ENCODE results near the gene CEACAM16. TPM values are rescaled to one million over a fixed set of nuclear protein-coding genes. Genes with fewer than 3 reads are reported as not detected.
"Not testable (repeated sequence)": the region's sequence is repeated elsewhere in the genome, so short reads cannot be mapped to it uniquely, and the experiment has no call there.

The CEACAM16 gene
- total RNA-seq, 2 donors from 2014 or later: 0.45 TPM; not detected in 1

DNA sequence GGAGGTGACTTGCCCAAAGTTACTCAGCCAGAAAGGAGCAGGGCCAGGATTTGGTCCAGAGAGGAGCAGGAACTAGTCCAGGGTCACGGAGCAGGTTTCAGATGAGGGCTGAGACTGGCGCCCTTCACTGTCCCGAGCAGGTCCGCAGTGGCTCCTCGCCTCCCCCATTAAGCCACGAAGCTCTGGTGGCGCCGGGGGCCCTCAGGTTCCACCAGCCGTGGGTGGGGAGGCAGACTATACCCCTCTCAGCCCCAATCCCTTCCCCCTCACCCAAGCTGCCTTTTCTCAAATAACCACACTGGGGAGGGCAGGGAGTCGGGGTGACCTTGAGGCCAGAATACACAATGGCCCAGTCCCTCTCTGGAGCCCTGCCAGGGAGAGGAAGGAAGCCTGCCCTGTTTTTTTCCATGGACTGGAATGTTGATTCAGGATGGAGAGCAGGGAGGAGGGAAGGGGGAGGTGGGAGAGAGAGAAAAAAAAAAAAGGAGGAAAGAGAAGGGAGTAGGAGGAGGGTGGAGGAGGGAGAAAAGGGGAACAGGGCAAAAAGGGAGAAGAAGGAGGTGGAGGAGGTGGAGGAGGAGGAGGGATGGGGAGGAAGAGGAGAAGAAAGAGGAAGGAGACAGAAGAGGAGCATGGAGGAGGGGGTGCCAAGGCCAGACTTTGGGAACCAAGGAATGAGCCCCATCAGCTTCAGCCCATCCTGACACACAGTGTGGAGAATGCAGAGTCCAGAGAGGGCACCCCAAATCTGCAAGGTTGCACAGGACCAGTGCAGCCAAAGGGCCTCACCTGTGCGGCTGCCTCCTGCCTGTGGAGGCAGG lies 19.7 kb downstream of the CEACAM16 start:
- DNase-seq (peak; percentile 83 to 84), ATAC-seq (peak; percentile 86)
- intact Hi-C loops (cut with DNase I, micrococcal nuclease): loop anchor here in 1 of 2 donors (10.0 kb wide), 1 partner anchor 126 kb away; the partner anchor contains the start of gene NECTIN2

DNA sequence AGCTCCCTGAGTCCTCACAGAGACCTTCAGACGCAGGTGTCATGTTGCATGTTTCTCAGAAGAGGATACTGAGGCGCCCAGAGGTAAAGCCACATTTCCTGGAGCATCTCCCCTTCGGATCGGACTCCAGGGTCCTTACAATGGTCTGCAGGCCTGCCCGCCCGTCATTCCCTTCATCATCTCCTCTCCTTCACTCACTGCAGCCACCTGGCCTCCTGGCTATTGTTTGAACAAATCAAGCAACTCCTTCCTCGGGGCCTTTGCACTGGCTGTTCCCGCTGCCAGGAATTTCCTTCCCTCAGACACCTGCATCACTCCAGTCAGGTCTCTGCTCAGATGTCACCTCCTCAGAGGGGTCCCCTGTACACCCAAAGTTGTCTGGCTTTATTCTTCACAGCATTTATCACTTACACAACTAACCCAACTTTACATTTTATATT lies 20.3 kb downstream of the CEACAM16 start:
- ATAC-seq (no peak), DNase-seq (no peak)
- intact Hi-C loops (cut with DNase I, micrococcal nuclease): loop anchor here in 1 of 2 donors (10.0 kb wide), 1 partner anchor 126 kb away; the partner anchor contains the start of gene NECTIN2

DNA sequence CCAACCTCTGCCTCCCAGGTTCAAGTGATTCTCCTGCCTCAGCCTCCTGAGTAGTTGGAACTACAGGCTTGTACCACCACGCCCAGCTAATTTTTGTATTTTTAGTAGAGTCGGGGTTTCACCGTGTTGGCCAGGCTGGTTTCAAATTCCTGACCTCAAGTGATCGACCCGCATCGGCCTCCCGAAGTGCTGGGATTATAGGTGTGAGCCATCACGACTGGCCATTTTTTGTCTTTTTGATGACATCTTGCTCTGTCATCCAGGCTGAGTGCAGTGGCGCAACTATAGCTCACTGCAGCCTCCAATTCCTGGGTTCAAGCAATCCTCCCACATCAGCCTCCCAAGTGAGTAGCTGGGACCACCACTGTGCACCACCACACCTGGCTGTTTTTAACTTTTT lies 21.4 kb downstream of the CEACAM16 start:
- not testable (repeated sequence) for ATAC-seq, DNase-seq
- intact Hi-C loops (cut with DNase I, micrococcal nuclease): loop anchor here (5.0 to 10.0 kb wide), 2 partner anchors 52 to 54 kb away; partner anchors contain the start of gene CBLC (in 1 of the 2)

DNA sequence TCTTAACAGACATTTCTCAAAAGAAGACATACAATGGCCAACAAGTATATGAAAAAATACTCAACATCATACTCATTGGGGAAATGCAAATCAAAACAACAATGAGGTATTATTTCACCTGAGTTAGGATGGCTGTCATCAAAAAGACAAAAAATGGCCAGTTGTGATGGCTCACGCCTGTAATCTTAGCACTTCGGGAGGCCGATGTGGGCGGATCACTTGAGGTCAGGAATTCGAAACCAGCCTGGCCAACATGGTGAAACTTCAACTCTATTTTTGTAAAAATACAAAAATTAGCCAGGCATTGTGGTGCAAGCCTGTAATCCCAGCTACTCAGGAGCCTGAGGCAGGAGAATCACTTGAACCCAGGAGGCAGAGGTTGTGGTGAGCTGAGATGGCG lies 22.0 kb downstream of the CEACAM16 start:
- intact Hi-C loops (cut with DNase I, micrococcal nuclease): loop anchor here (5.0 to 10.0 kb wide), 2 partner anchors 51 to 54 kb away; partner anchors contain the start of gene CBLC (in 1 of the 2)
- DNase-seq (no peak), ATAC-seq (no peak)

DNA sequence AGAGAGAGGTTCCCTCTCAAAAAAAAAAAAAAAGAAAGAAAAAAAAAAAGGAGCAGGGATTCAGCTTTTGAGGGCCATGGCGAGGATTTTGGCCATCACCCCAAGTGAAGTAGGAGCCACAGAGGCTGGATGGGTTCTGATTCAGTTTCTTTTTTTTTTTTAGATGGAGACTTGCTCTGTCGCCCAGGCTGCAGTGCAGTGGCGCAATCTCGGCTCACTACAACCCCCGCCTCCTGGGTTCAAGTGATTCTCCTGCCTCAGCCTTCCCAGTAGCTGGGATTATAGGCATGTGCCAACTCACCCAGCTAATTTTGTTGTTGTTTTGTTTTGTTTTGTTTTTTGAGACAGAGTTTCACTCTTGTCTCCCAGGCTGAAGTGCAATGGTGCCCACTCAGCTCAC lies 22.4 kb downstream of the CEACAM16 start:
- not testable (repeated sequence) for DNase-seq, ATAC-seq
- intact Hi-C loops (cut with DNase I, micrococcal nuclease): loop anchor here (5.0 to 10.0 kb wide), 2 partner anchors 51 to 53 kb away; partner anchors contain the start of gene CBLC (in 1 of the 2)

DNA sequence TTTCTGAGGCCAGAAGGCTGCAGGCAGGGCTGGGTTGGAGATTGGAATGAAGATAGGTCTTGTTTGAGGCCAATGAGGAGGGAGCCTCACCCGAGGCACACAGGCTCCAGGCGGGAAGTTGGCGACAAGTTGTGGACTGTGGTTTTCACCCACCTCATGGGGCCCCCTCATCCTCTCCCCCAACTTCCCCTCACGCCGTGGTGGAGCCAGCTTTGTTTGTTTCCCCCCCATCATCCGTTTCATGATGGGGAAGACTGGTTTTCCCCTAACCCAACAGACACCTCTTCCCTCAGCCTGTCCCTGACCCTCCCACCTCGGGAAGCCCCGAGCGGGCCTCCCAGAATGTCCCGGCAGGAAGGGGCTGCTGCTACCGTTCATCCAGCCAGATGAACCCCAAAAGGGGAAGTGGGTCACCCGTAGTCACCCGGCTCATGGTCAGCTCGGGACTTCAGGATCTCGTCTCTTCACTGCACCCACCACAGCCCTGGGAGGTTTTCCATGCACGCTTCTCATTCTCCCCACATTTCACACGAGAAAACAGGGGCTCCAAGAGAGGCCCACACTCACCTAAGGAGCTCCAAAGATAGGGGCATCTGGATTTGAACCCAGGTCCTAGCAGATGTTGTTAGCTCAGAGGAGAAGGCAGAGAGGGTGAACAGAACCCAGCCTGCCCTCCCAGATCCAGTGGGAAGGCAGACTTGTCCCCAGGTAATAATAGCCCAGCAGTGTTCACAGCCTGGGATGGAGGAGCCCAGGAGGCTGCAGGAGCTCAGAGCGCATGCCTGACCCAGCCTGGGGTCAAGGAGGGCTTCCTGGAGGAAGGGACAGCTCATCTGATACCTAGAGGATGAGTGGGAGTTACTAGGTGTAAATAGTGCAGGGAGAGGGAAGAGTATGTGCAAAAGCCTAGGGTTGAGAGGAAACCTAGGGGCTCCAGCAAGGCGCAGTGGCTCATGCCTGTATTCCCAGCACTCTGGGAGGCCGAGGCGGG lies 23.5 kb downstream of the CEACAM16 start:
- ATAC-seq: no peak
- intact Hi-C loops (cut with DNase I, micrococcal nuclease): loop anchor here (5.0 to 10.0 kb wide), 2 partner anchors 50 to 52 kb away; partner anchors contain the start of gene CBLC (in 1 of the 2)
- no peak for DNase-seq

DNA sequence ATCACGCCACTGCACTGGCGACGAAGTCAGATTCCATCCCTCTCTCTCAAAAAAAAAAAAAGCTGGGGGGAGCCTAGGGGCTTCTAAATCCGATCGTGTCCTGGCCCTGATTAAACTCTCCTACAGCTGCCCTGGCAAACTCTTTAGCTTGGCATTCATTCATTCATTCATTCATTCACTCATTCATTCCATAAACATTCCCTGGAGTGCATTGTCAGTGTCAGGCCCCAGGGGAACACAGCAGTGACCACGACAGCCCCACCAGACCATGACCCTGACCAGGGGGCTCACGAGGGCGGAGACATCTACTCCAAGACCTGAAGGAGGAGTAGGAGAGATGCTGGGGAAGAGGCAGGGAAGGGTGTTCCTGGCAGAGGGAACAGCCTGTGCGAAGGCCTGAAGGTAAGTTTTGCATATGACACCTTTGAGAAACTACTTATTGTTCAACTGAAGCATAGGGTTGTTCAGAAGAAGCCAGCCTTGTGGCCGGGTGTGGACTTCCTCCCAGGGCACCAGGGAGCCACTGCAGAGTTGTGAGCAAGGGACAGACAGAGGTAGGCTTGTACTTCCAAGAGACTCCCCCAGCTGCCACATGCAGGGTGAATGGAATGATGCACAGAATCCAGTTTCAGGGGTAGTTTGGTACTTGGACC lies 24.5 kb downstream of the CEACAM16 start:
- peak; percentile 17 for ATAC-seq
- no peak for DNase-seq
- intact Hi-C loops (cut with DNase I, micrococcal nuclease): loop anchor here (5.0 to 10.0 kb wide), 2 partner anchors 49 to 51 kb away; partner anchors contain the start of gene CBLC (in 1 of the 2)

DNA sequence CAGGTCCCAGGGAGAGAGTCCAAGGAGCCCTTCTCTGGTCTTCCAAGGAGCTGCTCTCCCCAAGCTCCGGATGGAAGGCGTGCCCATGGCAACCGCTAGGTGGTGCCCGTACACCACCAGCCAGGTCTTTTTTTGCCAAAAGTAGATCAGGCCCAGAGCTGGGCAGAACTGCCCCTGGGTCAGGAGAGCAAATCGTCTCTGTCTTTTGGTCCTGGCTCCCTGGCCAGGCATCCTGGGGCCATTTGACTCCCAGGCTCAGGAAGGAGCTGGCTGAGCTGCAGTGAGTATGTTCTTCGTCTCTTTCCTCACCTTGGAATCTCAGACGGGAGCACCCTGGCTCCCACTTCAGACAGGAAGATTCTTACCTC lies 25.0 kb downstream of the CEACAM16 start:
- ATAC-seq (peak; percentile 64), DNase-seq (peak; percentile 82 to 86)
- intact Hi-C loops (cut with DNase I, micrococcal nuclease): loop anchor here (5.0 to 10.0 kb wide), 2 partner anchors 48 to 51 kb away; partner anchors contain the start of gene CBLC (in 1 of the 2)

DNA sequence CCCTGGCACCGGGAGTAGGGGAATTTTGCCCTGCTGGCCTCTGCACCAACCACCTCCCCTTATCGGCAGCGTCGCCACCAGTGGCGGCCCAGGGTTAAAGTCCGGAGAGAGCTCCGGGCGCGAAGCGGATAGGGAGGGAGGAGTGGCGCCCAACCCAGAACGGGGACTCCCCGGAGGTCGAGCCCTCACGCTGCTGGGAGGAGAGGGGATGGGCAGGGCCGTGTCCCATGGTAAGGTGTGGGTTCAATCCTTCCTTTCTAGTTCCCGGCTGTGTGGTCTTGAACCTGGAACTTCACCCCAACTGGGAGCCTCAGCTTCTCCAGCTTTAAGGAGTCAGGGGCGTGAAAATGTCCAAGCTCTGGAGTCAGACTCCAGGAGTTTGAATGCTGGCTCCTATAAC lies 26.3 kb downstream of the CEACAM16 start:
- intact Hi-C loops (cut with DNase I, micrococcal nuclease): loop anchor here in 1 of 2 donors (10.0 kb wide), 1 partner anchor 50 kb away; the partner anchor contains the start of gene CBLC
- DNase-seq (peak; percentile 87 to 94), ATAC-seq (peak; percentile 83)

DNA sequence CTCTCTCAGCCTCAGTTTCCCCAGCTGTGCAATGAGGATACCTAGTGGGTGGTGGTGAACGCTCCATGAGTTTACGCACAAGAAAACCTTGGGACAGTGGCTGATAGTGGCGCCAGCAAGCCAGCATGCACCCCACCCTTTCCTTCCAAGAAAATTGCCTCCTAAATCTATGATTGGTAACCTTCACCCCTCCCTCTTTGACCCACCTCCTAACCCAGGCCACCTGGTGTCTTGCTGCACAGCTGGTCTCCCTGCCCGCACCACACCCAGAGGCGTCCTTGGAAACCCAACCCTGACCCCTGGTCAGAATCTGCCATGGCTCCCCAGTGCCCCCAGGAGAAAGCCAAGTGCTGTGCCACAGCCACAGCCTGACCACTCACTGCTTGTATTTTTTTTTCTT lies 26.7 kb downstream of the CEACAM16 start:
- DNase-seq (peak; percentile 65 to 82), ATAC-seq (peak; percentile 62)
- intact Hi-C loops (cut with DNase I, micrococcal nuclease): loop anchor here in 1 of 2 donors (10.0 kb wide), 1 partner anchor 49 kb away; the partner anchor contains the start of gene CBLC

DNA sequence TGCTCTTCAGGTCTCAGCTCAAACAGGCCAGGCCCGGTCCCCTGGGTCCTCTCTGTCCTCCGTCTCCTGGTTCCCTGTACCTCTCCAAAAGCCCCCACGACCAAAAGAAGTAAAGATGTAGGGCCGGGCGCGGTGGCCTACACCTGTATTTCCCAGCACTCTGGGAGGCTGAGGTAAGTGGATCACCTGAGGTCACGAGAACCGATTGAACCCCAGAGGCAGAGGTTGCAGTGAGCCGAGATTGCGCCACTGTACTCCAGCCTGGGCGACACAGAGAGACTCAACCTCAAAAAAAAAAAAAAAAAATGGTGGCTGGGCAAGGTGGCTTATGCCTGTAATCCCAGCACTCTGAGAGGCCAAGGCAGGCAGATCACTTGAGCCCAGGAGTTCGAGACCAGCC lies 27.5 kb downstream of the CEACAM16 start:
- no peak for ATAC-seq
- no peak for DNase-seq
- intact Hi-C loops (cut with DNase I, micrococcal nuclease): loop anchor here in 1 of 2 donors (10.0 kb wide), 1 partner anchor 48 kb away; the partner anchor contains the start of gene CBLC

DNA sequence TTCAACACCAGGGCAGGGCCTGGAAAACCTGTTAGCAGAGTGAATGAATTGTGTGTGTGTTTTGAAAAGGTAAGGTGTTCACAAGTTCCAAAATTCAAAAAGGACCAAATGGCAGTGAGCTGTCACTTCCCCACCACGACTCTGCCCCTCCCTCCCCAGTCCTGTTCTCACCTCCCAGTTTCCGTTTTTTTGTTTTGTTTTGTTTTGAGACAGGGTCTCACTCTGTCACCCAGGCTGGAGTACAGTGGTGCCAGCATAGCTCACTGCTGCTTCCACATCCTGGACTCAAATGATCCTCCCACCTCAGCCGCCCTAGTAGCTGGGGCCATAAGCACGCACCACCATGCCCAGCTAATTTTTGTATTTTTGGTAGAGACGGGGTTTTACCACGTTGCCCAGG lies 29.2 kb downstream of the CEACAM16 start:
- DNase-seq: no peak
- intact Hi-C loops (cut with DNase I, micrococcal nuclease): loop anchor here in 1 of 2 donors (10.0 kb wide), 1 partner anchor 47 kb away; the partner anchor contains the start of gene CBLC
- no peak for ATAC-seq

DNA sequence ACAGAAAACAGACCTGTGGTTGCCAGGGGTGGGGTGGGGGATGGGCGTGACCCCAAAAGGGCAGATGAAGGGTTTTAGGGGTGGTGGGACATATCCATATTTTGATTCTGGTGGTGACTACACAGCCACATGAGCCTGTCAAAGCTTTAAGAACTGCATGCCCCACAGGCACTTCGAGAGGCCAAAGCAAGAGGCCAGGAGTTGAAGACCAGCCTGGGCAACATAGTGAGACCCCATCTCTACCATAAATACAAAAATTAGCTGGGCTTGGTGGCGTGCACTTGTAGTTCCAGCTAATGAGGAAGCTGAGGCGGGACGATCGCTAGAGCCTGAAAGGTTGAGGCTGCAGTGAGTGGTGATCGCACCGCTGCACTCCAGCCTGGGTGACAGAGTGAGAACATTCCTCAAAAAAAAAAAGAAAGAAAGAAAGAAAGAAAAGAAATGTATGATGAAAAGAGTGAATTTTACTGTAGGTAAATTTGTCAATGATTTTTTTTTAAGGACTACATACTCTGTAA lies 30.6 kb downstream of the CEACAM16 start:
- intact Hi-C loops (cut with DNase I, micrococcal nuclease): loop anchor here in 1 of 2 donors (10.0 kb wide), 1 partner anchor 45 kb away; the partner anchor contains the start of gene CBLC
- no peak for ATAC-seq
- no peak for DNase-seq

DNA sequence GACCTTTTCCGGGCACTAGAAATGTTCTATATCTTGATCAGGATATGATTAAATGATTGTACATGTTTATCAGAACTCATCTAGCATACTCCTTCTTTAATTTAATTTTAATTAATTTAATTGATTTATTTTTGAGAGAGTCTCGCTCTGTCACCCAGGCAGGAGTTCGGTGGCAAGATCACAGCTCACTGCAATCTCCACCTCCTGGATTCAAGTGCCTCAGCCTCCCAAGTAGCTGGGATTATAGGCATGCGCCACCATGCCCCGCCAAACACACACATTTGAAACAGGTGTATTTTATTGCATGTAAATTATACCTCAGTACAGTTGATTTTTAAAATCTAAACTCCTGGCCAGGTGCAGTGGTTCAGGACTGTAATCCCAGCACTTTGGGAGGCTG lies 32.1 kb downstream of the CEACAM16 start:
- DNase-seq (peak in 1 of 2 donors; percentile 57), ATAC-seq (peak; percentile 75)
- intact Hi-C loops (cut with DNase I, micrococcal nuclease): no loop called here

DNA sequence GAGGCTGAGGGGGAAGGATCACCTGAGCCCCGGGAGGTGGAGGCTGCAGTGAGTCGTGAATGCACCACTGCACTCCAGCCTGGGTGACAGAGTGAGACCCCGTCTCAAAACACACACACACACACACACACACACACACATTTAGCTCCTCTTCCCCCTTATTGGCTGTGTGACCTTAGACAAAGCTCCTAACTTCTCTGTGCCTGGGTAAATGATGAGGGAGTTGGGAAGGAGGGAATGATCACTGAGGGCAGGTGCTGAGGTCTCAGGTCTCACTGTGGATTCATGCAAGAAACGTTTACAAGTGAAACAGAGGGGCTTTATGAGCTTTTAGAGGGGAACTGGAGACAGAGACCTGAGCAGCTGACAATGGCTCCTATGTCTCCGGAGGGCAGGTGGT lies 32.7 kb downstream of the CEACAM16 start:
- intact Hi-C loops (cut with DNase I, micrococcal nuclease): no loop called here
- ATAC-seq (no peak), DNase-seq (no peak)

DNA sequence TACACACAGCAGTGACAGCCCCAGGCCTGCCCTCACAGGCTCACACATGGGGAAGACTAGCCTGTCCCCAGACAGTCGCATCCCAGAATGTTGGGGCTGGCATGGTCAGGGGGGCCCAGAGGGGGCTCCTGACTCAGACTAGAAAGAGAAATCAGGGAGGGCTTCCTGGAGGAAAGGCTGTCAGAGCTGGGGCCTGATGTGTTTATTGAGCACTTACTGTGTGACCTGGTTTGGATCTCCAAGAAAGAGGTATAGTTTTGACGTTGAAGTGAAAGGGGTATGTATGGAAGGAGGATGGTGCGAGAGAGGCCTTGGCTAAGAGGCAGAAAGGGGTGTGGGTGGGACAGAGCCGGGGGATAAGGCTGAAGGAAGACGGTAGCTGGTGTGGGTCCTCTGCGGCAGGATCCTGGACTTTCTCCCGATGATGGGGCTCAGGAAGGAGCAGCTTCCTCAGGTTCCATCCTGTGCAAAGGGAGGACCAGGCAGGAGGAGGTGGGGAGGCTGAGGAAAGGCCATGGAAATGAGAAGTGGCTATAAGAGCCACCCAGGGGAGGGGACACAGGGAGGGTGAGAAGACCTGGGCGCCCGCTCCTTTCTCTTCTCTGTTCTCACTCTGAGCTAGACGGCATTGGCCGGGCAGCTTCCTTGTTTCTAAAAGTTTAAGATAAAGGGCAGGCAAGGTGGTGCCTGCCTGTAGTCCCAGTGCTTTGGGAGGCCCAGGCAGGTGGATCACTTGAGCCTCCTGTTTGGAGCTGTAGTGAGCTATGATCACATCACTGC lies 33.5 kb downstream of the CEACAM16 start:
- intact Hi-C loops (cut with DNase I, micrococcal nuclease): no loop called here
- DNase-seq (peak in 1 of 2 donors; percentile 30), ATAC-seq (peak; percentile 13)

DNA sequence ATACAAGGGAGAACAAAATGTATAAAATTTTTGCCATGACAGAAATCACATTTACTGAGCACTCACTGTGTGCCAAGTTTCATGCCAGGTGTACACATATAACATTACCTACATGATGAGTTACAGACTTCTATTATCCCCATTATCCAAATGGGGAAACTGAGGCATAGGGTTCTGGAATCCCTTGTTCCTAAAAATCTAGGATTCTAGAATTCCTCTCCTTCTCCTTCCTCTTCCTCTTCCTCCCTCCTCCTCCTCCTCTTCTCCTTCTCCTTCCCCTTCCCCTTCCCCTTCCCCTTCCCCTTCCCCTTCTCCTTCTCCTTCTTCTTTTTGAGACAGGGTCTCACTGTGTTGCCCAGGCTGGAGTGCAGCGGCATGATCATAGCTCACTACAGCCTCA lies 35.4 kb downstream of the CEACAM16 start:
- intact Hi-C loops (cut with DNase I, micrococcal nuclease): no loop called here

More for the DNA sequence above, 35.4 kb downstream of the CEACAM16 start:
- ATAC-seq (no peak), DNase-seq (no peak)
